Measurements from ENCODE around the gene SPRN.
"Not testable (repeated sequence)": the region's sequence is repeated elsewhere in the genome, so short reads cannot be mapped to it uniquely, and the experiment has no call there.

Gene SPRN

DNA sequence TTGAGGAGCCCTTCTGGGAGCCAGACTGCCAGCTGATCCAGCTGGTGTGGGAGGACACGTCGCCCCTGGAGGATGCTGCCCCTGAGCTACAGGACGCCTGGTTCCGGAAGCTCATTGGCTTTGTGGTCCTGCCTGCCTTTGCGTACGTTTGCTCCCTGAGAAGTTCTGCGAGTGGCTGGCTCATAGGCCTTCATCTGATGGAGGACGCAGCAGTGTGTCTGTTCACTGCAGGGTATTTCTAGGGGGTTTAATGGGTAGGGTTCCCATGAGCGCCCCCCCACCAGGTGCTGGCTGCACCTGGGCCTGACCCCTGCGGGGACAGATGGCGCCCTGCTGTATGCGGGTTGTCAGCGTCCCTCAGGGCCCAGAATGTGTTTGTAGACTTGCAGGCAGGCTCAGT lies 40.4 kb downstream of the SPRN start:
- DNase-seq = no peak

DNA sequence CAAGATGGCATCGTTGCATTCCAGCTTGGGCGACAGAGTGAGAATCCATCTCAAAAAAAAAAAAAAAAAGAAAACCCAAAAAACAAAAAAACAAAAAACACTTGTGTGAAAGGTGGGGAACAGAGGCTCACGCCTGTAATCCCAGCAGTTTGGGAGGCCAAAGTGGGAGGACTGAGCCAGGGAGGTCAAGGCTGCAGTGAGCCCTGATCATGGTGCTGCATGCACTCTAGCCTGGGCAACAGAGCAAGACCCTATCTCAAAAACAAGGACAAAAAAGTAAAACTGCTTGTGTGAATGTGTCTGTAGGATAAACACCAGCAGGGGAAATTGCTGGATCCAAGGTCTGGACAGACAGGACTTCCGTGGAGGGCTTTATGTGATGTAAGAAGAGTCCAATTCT lies 40.9 kb downstream of the SPRN start:
- DNase-seq = no peak

DNA sequence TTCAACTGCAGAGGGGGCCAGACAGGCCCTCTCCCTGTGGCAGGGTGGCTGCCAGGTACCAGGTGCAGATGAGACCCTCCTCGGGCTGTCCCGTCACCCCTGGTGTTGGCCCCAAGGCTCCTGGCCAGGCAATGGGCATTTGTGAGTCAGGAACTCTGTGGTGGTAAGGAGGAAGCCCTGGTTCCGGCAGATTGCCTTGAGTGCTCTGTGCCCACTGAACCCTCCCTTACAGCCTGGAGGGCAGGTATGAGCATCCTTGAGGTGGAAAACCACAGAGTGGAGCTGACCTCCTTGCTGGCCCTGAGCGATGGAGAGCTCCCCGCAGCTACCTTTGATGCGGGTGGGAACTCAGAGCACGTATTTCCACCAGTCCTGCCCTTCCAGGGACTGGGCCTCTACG lies 43.4 kb downstream of the SPRN start:
- DNase-seq = no peak

DNA sequence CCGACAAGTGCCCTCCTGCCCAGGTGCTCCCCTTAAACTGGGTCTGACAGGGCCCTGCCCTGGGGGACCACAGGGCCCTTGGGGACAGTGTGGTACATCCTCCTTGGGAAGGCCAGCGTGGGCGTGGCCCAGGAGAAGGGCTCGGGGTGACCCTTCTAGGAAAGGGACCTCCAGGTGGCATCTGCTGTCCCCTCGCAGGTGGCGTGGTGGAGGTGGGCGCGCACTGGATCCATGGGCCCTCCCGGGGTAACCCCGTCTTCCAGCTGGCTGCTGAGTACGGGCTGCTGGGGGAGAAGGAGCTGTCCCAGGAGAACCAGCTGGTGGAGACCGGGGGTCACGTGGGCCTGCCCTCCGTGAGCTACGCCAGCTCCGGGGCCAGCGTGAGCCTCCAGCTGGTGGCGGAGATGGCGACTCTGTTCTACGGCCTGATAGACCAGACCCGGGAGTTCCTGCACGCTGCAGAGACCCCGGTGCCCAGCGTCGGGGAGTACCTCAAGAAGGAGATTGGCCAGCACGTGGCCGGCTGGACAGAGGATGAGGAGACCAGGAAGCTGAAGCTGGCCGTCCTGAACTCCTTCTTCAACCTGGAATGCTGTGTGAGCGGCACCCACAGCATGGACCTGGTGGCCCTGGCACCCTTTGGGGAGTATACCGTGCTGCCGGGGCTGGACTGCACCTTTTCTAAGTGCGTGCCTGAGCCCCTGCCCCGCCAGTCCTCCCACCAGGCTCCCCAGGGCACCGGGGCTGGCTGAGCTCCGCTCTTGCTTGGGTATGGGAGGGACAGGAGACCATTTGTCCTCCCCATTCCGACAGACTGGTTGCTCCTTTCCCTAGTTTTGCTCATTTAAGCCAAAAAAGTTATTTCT lies 44.4 kb downstream of the SPRN start:
- no peak for DNase-seq

DNA sequence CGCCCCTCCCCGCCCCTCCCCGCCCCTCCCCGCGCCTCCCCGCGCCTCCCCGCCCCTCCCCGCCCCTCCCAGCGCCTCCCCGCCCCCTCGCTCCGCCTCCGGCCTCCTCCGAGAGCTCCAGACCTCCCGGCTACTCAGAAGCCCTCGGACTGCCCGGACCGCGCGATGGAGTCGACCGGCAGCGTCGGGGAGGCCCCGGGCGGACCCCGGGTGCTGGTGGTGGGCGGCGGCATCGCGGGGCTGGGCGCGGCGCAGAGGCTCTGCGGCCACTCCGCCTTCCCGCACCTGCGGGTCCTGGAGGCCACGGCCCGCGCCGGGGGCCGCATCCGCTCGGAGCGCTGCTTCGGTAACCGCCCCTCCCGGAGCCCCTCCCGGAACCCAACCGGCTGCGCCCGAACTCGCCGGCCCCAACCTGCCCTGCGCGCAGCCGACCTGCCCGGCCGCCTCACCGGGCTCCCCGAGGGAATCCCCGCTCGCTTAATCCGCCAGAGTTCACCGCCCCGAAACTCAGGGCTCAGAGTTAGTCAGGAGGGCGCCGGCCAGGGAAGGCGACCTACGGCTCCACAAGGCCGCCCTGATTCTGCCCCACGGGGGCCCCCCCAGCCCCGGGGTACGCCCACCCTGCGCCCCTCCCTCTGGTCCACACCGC lies 45.1 kb downstream of the SPRN start, which contains the start of gene PAOX:
TSS of gene PAOX (plus strand) at position 111 of the 649 bp plus-strand sequence. CDS start at position 166, 55 bp downstream.
- DNase-seq = peak; percentile 88

DNA sequence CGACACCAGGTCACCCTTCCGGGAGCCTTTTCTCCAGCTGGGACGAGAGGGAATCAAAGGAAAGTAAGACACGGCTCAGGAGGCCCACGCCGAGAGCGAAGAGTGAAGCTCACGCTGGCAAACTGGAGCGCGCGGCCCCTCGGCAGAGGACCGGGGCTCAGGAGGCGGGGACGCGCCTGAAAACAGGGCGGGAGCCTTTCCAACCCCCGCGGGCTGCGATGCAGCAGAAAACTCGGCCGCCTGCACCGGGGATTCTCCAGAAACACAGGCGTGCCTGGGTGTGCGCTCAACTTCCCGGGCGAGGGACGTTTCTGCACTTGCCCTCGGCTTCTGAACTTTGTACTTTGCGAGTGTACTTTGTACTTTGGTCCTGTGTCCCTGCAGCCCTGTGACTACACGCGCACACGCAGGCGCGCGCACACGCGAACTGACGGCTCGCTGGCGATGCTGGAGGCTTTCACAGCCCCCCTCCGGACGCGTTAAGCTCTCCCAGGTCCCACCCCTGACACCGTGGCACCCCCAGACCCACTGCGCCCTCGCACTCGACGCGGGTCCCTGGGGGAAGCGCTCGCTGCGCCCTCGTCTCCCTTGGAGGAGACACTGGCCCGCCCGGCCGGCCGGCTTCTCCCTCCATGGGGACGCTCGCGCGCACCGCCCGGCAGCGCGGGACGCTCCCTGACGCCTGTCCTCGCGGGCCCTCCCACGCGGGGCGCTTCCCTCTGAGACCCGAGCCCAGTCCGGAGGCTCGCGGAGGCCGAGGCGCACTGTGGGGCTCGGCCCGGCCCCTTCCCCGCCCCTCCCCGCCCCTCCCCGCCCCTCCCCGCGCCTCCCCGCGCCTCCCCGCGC lies 46.0 kb downstream of the SPRN start:
- DNase-seq = peak; percentile 85

DNA sequence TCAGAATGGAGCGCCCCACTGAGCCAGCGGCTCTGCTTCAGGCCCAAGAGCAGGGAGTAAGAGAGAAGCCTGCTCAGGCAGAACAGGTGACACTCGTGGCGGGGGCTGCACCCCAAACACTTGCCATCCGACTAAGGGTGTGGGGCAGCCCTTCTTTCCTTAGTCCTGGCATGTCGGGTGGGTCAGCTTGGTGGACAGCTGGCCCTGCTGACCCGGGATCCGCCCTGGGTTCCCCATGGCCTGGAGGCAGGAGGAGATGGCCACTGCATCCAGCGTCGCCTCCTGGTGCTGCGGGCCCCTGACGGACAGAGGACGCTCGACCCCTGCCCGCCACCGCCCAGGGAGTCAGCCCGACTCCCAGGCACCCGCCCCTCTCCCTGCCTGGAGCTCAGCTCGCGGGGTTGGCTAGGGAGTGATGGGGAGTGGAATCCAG lies 46.6 kb downstream of the SPRN start:
- DNase-seq = no peak

DNA sequence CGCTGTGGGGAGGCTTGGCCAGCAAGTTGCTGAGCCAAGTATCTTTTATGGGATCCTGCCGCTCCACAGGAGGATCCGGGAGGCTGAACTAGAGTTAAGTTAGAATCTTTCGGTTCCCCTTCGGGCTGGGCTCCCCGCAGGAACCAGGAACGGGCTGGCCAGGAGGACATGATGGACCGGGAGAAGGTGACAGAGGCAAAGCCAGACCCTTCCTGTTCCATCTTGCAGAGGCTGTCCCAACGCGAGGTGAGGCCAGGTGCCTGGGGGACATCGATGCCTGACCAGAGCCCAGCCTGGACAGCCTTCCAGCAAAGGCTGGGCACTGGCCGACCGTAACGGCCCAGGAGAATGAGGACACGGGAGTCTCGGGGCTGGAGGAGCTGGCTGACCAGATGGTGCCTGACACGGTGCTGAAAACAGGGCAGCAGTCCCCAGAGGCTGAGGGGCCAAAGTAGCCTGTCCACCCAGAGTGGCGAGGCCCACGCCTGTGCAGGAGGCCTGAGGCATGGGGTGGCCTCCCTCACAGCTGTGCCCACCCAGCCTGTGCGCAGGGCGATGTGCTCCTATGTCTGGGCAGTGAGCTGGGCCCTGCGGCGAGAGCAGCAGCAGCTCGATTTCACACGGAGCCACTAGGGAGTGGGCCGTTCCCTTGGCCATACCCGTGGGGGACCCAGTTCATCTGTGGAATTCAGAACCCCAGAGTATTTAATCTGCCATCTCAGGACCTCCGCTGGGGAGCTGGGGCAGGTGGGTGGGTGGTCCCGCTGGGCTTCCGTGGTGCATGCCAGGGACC lies 47.2 kb downstream of the SPRN start:
- no peak for DNase-seq

DNA sequence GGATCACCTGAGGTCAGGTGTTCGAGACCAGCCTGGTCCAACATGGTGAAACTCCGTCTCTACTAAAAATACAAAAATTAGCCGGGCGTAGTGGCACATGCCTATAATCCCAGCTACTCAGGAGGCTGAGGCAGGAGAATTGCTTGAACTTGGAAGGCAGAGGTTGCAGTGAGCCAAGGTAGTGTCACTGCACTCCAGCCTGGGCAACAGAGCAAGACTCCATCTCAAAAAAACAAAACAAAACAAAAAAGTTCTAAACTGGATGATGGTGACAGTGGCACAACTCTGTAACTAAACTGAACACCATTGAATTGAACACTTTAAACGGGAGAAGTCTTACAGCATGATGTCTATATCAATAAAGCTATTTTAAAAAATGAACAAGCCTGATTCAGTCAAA lies 48.2 kb downstream of the SPRN start:
- not testable (repeated sequence) for DNase-seq

DNA sequence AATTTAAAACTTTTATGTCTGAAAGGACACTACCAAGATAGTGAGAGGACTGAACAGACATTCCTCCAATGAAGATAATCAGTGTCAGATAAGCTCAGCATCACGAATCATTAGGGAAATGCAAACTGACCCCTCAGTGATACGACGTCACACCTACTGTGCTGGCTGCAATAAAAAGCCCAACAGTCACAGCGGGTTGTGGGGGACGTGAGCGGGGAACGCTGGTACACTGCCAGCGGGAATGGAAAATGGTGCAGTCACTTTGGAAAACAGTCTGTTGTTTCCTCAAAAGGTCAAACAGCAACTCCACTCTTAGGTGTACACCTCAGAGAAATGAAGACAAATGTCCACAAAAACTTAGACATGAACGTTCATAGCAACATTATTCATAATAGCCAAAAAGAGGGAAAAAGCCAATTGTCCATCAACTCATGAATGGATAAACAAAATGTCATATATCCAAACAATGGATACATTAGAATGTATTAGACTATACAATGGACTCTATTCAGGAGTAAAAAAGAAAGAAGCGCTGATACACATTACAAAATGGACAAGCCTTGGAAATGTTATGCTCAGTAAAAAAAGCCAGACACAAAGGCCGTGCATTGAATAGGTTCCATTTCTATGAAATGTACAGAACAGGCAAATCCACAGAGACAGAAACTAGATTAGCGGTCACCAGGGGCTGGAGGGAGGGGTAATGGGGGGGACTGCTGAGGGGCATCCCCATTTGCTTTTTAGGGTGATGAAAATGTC lies 48.9 kb downstream of the SPRN start:
- no peak for DNase-seq

DNA sequence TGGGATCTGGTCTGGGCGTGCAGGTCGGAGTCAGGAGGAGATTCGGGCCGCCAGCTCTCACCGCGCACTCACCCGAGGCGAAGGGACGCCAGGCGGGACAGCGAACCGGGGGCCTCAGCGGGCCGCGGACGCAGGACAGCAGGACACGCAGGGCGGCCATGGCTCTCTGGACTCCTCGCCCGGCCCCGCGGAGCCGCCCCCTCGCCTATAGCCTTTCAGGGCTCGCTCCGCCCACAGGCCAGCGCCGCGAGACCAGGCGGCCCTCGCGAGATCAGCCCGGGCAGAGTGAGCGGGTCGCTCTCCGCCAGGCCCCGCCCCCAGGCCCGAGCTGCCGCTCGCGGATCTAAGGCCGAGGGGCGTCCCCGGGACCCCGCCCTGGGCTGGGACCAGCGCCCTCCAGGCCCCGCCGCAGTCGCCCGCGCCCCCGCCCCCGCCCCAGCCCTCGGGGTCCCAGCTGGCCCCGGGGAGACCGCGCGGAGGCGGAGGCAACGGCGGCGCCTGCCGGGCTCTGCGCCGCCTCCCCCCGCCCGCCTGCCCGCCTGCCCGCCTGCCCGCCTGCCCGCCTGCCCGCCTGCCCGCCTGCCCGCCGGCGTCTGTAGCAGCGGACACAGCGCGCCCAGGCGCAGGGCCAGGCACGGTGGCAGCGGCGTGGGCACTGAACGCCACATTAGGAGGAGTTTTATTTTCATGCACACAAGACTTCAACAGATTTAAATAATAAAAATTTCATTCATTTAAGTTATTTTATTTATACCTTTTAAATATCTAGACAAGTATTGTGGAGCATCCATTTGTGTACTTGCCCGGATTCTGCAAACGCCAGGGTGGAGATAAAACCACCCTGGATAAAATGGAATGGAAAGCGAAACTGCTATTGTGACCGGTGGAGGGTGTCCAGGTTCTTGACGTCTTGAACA lies 51.0 kb downstream of the SPRN start, which contains the start of gene ECHS1:
TSS of gene ECHS1 (minus strand) at position 181 of the 917 bp plus-strand sequence. CDS start at position 160, 21 bp downstream.
- DNase-seq = peak; percentile 98

DNA sequence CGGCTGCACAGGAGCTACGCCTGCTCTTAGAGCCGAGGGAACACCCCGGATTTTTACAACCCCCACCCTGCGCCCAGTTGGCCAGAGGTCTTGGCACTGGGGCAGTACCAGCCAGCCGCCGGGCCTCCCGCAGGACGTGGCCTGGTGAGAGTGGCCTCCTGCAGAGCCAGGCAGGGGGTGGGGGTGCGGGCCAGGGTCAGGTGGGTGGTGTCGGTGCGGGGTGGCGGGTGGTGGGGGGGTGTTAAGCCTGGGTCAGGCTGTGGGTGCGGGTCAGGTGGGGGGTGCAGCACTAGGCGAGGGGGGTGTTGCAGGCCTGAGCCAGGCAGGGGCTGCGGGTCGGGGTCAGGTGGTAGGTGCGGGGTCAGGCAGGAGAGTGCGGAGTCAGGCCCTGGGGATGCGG lies 51.9 kb downstream of the SPRN start:
- no peak for DNase-seq

Data from activated CD8-positive, alpha-beta memory T cell treated with anti-CD3 and anti-CD28 coated beads for 24 hours (primary cell).